Neural cell (in vitro differentiated cells): ENCODE data around the gene RELN. TPM values are rescaled to one million over a fixed set of nuclear protein-coding genes. Genes with fewer than 3 reads are reported as not detected.
"Not testable (repeated sequence)": the region's sequence is repeated elsewhere in the genome, so short reads cannot be mapped to it uniquely, and the experiment has no call there.

Experiments
- H2AFZ ChIP-seq: fragments of 200-600, 300-800 bp; sonication (generic), shearing (Covaris generic); 2 replicates; pipeline ENCODE4 v1.6.0; 2014; ENCODE audit warnings: low read depth, mild to moderate bottlenecking, antibody characterized with exemption, low read length, moderate library complexity
- H3F3A ChIP-seq: fragments of 200-600 bp; shearing (Covaris generic); 2 replicates; pipeline ENCODE4 v1.6.1; 2016; ENCODE audit warnings: mild to moderate bottlenecking, moderate library complexity, mixed read lengths, antibody characterized with exemption, low read length; ENCODE audit not compliant: insufficient read depth, poor library complexity, severe bottlenecking
- H3K27ac ChIP-seq: fragments of 200-600, 300-800 bp; sonication (generic), shearing (Covaris generic); 2 replicates; pipeline ENCODE4 v1.5.1; 2014; ENCODE audit warnings: mild to moderate bottlenecking, low read length, moderate library complexity
- H3K27me3 ChIP-seq: fragments of 300-800, 200-600 bp; sonication (generic), shearing (Covaris generic); 2 replicates; pipeline ENCODE4 v1.6.0; 2014; ENCODE audit warnings: mild to moderate bottlenecking, low read depth, low read length, moderate library complexity; ENCODE audit not compliant: insufficient read depth
- H3K36me3 ChIP-seq: fragments of 300-800, 200-600 bp; sonication (generic), shearing (Covaris generic); 2 replicates; pipeline ENCODE4 v1.5.1; 2014; ENCODE audit warnings: mild to moderate bottlenecking, antibody characterized with exemption, low read length, moderate library complexity; ENCODE audit not compliant: insufficient read depth
- H3K4me2 ChIP-seq: fragments of 300-800, 200-600 bp; sonication (generic), shearing (Covaris generic); 2 replicates; pipeline ENCODE4 v1.6.0; 2014; ENCODE audit warnings: mild to moderate bottlenecking, low read length
- H3K4me3 ChIP-seq: fragments of 300-800, 200-600 bp; sonication (generic), shearing (Covaris generic); 2 replicates; pipeline ENCODE4 v1.5.1; 2014; ENCODE audit warnings: mild to moderate bottlenecking, low read length, moderate library complexity
- H3K79me2 ChIP-seq: fragments of 200-600 bp; shearing (Covaris generic); replicated peaks from 2 replicates; pipeline ENCODE4 v1.6.0; 2014; ENCODE audit warnings: mild to moderate bottlenecking, low read length, moderate library complexity; ENCODE audit not compliant: insufficient read depth
- H3K9ac ChIP-seq: fragments of 300-800, 200-600 bp; sonication (generic), shearing (Covaris generic); 2 replicates; pipeline ENCODE4 v1.6.1; 2016; ENCODE audit warnings: mild to moderate bottlenecking, low read length, mixed read lengths
- H3K9me2 ChIP-seq: fragments of 200-600 bp; shearing (Covaris generic); 2 replicates; pipeline ENCODE4 v1.6.1; 2016; ENCODE audit warnings: mild to moderate bottlenecking, low read length, mixed read lengths; ENCODE audit not compliant: insufficient read depth
- H3K9me3 ChIP-seq: fragments of 200-600, 300-800 bp; sonication (generic), shearing (Covaris generic); 2 replicates; pipeline ENCODE4 v1.6.1; 2016; ENCODE audit warnings: mild to moderate bottlenecking, mixed run types, low read length, moderate library complexity, mixed read lengths
- H4K20me1 ChIP-seq: fragments of 200-600 bp; shearing (Covaris generic); 2 replicates; pipeline ENCODE4 v1.6.1; 2016; ENCODE audit warnings: mild to moderate bottlenecking, mixed run types; ENCODE audit not compliant: insufficient read depth
- EP300 ChIP-seq: fragments of 450-650 bp; conservative IDR thresholded peaks from 2 replicates; pipeline ENCODE4 v1.6.1; 2014; ENCODE audit warnings: antibody characterized with exemption, mild to moderate bottlenecking, moderate library complexity; ENCODE audit not compliant: poor library complexity, severe bottlenecking
- EZH2 ChIP-seq: fragments of 200-600, 300-800 bp; shearing (Covaris generic), sonication (generic); IDR thresholded peaks from 2 replicates; pipeline ENCODE4 v1.6.1; 2014; ENCODE audit warnings: antibody characterized with exemption, low read length, borderline replicate concordance, mild to moderate bottlenecking; ENCODE audit not compliant: insufficient read depth, poor library complexity, severe bottlenecking
- MXI1 ChIP-seq: fragments of 450-650 bp; conservative IDR thresholded peaks from 2 replicates; pipeline ENCODE4 v1.6.1; 2014; ENCODE audit warnings: antibody characterized with exemption, mild to moderate bottlenecking; ENCODE audit not compliant: poor library complexity, severe bottlenecking
- POLR2AphosphoS5 ChIP-seq: IDR thresholded peaks from 2 replicates; pipeline ENCODE4 v1.6.1; 2012
- RAD21 ChIP-seq: fragments of 450-650 bp; conservative IDR thresholded peaks from 2 replicates; pipeline ENCODE4 v1.6.1; 2014; ENCODE audit warnings: antibody characterized with exemption, mild to moderate bottlenecking, moderate library complexity
- SMC3 ChIP-seq: fragments of 450-650 bp; conservative IDR thresholded peaks from 2 replicates; pipeline ENCODE4 v1.6.1; 2014; ENCODE audit warnings: antibody characterized with exemption, mild to moderate bottlenecking, moderate library complexity; ENCODE audit not compliant: poor library complexity
- TAF1 ChIP-seq: IDR thresholded peaks from 2 replicates; pipeline ENCODE4 v1.6.1; 2012; ENCODE audit warnings: low read depth
- polyA plus RNA-seq: library from polyadenylated mRNA; depleted of rRNA; stranded (reverse); fragments of >200 nt; gene quantifications from 2 replicates; pipeline ENCODE4 v1.2.3, GENCODE V29; 2014
- TF ChIP-seq, protein P1 (sequence below): fragments of 450-650 bp; IDR thresholded peaks from 2 replicates; pipeline ENCODE4 v1.5.1; 2014; ENCODE audit warnings: antibody characterized with exemption, mild to moderate bottlenecking, moderate library complexity; ENCODE audit not compliant: poor library complexity, severe bottlenecking
- TF ChIP-seq, protein P2 (sequence below): IDR thresholded peaks from 2 replicates; pipeline ENCODE4 v1.6.1; 2012; ENCODE audit warnings: borderline replicate concordance

Gene RELN
- polyA plus RNA-seq, 1 donor from 2014 or later, result 178 TPM

DNA sequence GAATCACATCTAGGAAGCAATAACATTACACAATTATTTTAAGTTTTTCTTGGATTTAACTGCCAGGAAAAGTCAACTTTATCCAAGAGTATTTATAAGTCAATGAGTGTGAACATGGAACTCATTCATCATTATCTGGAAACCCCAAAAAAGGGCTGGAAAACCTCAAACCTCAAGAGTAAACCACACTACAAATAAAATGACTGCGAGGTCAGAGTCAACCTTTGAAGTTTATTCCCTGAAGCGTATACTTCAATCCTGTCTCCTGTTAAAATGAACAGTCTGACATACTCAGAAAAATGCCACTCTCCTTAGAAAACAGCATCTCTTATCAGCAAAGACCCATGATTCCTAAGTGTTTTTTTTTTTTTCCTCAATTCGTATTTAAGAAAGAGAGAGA is 86.5 kb downstream of the RELN start:
- Histone ChIP-seq H3K36me3 (no peaks in the 10 kb centered on the region), H3K9ac (no peak overlapping the region), H2AFZ (no peak overlapping the region), H3K9me2 (no peaks in the 10 kb centered on the region), H3K9me3 (no peaks in the 10 kb centered on the region), H3K4me2 (no peak overlapping the region), H3K79me2 (no peaks in the 10 kb centered on the region), H3F3A (no peaks in the 10 kb centered on the region), H4K20me1 (no peaks in the 10 kb centered on the region), H3K27ac (no peak overlapping the region), H3K27me3 (no peaks in the 10 kb centered on the region), H3K4me3 (no peak overlapping the region)
- TF ChIP-seq EP300 (no peak), MXI1 (no peak), POLR2AphosphoS5 (no peak), RAD21 (no peak)
- TF ChIP-seq, protein P1, sequence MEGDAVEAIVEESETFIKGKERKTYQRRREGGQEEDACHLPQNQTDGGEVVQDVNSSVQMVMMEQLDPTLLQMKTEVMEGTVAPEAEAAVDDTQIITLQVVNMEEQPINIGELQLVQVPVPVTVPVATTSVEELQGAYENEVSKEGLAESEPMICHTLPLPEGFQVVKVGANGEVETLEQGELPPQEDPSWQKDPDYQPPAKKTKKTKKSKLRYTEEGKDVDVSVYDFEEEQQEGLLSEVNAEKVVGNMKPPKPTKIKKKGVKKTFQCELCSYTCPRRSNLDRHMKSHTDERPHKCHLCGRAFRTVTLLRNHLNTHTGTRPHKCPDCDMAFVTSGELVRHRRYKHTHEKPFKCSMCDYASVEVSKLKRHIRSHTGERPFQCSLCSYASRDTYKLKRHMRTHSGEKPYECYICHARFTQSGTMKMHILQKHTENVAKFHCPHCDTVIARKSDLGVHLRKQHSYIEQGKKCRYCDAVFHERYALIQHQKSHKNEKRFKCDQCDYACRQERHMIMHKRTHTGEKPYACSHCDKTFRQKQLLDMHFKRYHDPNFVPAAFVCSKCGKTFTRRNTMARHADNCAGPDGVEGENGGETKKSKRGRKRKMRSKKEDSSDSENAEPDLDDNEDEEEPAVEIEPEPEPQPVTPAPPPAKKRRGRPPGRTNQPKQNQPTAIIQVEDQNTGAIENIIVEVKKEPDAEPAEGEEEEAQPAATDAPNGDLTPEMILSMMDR, result no peak
- TF ChIP-seq, protein P2, sequence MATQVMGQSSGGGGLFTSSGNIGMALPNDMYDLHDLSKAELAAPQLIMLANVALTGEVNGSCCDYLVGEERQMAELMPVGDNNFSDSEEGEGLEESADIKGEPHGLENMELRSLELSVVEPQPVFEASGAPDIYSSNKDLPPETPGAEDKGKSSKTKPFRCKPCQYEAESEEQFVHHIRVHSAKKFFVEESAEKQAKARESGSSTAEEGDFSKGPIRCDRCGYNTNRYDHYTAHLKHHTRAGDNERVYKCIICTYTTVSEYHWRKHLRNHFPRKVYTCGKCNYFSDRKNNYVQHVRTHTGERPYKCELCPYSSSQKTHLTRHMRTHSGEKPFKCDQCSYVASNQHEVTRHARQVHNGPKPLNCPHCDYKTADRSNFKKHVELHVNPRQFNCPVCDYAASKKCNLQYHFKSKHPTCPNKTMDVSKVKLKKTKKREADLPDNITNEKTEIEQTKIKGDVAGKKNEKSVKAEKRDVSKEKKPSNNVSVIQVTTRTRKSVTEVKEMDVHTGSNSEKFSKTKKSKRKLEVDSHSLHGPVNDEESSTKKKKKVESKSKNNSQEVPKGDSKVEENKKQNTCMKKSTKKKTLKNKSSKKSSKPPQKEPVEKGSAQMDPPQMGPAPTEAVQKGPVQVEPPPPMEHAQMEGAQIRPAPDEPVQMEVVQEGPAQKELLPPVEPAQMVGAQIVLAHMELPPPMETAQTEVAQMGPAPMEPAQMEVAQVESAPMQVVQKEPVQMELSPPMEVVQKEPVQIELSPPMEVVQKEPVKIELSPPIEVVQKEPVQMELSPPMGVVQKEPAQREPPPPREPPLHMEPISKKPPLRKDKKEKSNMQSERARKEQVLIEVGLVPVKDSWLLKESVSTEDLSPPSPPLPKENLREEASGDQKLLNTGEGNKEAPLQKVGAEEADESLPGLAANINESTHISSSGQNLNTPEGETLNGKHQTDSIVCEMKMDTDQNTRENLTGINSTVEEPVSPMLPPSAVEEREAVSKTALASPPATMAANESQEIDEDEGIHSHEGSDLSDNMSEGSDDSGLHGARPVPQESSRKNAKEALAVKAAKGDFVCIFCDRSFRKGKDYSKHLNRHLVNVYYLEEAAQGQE, result no peak

GRCh38 chr7:103896826-103897225 is 92.6 kb downstream of the RELN start:
- H3K27ac ChIP-seq, H3K9me3 ChIP-seq, H3K9me2 ChIP-seq, H2AFZ ChIP-seq, H3K4me2 ChIP-seq, H4K20me1 ChIP-seq, H3K79me2 ChIP-seq, H3F3A ChIP-seq, H3K36me3 ChIP-seq, H3K27me3 ChIP-seq, H3K4me3 ChIP-seq, H3K9ac ChIP-seq: not testable (repeated sequence)

DNA sequence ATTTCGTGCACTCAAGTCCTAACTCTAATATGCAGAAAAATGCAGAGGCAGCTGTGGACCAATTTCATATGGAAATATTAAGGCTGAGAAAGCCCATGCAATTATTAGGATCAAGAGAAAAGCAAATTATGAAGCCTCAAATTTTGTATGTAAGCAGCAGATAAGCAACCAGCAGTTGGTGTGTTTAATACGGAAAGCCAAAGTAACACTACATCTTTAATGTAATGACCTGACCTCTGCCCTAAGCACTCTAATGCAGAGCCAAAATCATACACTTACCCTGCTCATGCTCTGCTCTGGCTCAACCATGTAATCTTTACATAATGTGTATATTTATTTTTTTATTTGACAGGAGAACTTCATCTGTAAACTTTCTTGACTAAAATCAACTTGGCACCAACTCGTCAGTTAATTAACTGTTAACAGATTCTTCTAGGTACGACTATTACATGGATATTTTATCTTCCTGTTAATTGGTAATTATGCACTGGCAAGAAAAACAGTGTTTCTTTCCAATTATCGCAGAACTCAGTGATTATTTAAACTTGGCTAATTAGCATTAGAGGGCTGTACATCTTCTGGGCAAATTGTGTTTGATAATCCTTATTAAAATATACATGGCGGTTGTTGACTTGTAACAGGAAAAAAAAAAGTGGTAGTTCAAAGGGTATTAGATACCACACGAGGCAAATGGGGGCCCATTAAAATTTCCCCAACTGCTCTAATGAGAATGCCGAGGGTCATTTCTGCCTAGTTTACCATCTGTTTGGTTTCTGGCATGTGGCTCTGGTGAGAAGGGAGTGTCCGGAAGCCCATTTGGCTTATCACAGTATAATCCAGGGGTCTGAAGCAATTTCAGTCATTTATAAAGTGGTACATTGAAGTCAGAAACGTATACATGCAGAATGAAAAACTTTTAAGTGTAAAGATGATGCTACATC is 94.5 kb downstream of the RELN start:
- H3K9me2 ChIP-seq, result no peaks in the 10 kb centered on the region
- no peak overlapping the region for H3K4me2 ChIP-seq
- no peaks in the 10 kb centered on the region for H4K20me1 ChIP-seq
- no peaks in the 10 kb centered on the region for H3K79me2 ChIP-seq
- H3K36me3 ChIP-seq, result no peaks in the 10 kb centered on the region
- H3F3A ChIP-seq, result no peaks in the 10 kb centered on the region
- H3K27ac ChIP-seq, result no peak overlapping the region
- H3K9ac ChIP-seq, result no peak overlapping the region
- H3K4me3 ChIP-seq, result no peak overlapping the region
- H3K27me3 ChIP-seq, result no peaks in the 10 kb centered on the region
- TF ChIP-seq EP300, result no peak
- TF ChIP-seq, protein P2, result no peak
- TF ChIP-seq, protein P1, result no peak
- TF ChIP-seq POLR2AphosphoS5, result no peak
- no peak for TF ChIP-seq EZH2
- TF ChIP-seq RAD21, result no peak
- no peak for TF ChIP-seq MXI1
- no peak for TF ChIP-seq TAF1
- no peak for TF ChIP-seq SMC3
- no peaks in the 10 kb centered on the region for H3K9me3 ChIP-seq
- H2AFZ ChIP-seq, result no peak overlapping the region
